T follicular helper cell (primary cell): ENCODE data around the gene SERINC5.
"Not testable (repeated sequence)": the region's sequence is repeated elsewhere in the genome, so short reads cannot be mapped to it uniquely, and the experiment has no call there.

Experiments
- DNase-seq: peaks from one replicate; pipeline ENCODE4 v3.0.0-alpha.2; 2020; ENCODE audit warnings: low read depth
- total RNA-seq, 2 experiments: gene quantifications; one replicate each; lab custom pipeline; 2026; lab: John Stamatoyannopoulos, UW

Gene SERINC5
- total RNA-seq, result 68.0 to 229 reads per million in 2 experiments

DNA sequence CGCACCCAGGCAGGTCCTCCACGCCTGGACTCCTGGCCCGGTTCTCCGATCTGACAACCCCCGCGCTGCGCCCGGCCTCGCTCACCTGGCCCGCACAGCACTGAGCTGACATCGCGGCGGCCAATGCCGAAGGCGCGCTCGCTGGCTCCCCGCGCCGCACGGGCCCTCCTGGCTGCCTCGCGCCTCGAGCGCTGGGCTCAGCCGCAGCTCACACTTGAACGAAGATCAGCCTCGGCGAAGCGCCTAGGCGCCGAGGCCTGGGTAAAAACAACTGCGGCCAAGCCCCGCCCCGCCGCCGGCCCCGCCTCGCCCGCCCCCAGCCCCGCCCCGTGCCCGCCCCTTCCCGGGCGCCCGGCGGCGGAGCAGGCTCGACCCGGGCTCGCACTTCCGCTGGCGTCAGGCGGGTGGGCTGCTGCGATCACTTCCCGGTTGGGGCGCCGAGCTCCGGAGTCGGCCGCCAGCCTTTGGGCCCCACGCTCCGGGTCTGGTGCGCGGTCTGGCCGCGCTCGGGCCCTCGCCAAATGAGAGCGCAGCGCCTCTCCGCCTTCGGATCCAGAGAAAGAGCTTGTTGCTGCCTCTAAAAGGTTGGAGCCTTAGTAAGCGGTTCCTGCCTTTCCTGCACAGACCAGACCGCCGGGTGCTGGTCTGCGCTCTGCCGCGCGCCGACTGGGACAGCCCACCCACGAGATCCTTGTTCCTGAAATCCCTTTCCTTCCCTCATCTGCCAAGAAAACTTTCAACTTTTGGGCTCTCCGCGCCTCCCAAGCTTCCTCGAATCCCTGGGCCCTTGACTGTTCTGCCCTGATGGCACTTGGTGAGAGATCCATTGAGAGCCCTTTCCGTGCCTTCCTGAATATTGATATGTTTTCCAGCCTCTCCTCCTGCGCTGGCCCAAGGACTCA lies at the start of gene SERINC5:
Gene SERINC5 (minus strand): TSS at position 238 of the 902 bp plus-strand sequence. CDS start 126 bp downstream, at position 112.
- DNase-seq, result peak; percentile 80

DNA sequence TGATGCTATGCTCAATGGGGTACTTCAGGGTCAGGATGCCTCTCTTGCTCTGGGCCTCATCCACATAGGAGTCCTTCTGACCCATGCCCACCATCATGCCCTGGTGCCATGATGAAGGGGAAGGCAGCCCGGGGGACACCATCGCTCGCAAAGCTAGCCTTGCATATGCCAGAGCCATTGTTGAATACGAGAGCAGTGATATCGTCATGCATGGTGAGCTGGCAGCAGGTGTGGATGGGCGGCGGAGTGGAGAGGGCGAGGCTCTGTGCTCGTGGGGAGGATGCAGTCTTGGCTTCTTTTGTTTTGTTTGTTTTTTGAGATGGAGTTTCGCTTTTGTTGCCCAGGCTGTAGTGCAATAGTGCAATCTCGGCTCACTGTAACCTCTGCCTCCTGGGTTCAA lies 46.8 kb upstream of the SERINC5 start:
- DNase-seq, result no peak

DNA sequence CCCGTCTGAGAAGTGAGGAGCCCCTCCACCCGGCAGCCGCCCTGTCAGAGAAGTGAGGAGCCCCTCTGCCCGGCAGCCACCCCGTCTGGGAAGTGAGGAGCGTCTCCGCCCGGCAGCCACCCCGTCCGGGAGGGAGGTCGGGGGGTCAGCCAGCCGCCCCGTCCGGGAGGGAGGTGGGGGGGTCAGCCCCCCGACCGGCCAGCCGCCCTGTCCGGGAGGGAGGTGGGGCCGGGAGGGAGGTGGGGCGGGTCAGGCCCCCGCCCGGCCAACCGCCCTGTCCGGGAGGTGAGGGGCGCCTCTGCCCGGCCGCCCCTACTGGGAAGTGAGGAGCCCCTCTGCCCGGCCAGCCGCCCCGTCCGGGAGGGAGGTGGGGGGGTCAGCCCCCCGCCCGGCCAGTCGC lies 45.5 kb upstream of the SERINC5 start:
- DNase-seq, result not testable (repeated sequence)

DNA sequence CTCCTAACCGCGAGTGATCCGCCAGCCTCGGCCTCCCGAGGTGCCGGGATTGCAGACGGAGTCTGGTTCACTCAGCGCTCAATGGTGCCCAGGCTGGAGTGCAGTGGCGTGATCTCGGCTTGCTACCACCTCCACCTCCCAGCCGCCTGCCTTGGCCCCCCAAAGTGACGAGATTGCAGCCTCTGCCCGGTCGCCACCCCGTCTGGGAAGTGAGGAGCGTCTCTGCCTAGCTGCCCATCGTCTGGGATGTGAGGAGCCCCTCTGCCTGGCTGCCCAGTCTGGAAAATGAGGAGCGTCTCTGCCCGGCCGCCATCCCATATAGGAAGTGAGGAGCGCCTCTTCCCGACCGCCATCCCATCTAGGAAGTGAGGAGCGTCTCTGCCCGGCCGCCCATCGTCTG lies 44.9 kb upstream of the SERINC5 start:
- DNase-seq, result not testable (repeated sequence)

DNA sequence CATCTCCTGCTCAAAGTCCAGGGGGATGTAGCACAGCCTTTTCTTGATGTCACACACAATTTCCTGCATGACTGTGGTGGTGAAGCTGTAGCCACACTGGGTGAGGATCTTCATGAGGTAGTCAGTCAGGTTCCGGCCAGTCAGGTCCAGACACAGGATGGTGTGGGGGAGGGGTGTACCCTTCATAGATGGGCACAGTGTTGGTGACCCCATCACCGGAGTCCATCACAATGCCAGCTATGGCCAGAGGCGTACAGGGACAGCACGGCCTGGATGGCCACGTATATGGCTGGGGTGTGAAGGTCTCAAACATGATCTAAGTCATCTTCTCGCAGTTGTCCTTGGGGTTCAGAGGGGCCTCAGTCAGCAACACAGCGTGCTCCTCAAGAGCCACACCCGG lies 44.3 kb upstream of the SERINC5 start:
- no peak for DNase-seq

DNA sequence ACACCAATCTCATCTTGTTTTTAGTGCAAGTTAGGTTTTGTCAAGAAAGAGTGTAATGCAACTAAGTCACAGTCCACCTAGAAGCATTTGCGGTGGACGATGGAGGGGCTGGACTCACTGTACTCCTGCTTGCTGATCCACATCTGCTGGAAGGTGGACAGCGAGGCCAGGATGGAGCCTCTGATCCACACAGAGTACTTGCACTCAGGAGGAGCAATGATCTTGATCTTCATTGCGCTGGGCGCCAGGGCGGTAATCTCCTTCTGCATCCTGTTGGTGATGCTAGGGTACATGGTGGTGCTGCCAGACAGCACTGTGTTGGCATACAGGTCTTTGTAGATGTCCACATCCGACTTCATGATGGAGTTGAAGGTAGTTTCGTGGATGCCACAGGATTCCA lies 43.8 kb upstream of the SERINC5 start:
- no peak for DNase-seq

DNA sequence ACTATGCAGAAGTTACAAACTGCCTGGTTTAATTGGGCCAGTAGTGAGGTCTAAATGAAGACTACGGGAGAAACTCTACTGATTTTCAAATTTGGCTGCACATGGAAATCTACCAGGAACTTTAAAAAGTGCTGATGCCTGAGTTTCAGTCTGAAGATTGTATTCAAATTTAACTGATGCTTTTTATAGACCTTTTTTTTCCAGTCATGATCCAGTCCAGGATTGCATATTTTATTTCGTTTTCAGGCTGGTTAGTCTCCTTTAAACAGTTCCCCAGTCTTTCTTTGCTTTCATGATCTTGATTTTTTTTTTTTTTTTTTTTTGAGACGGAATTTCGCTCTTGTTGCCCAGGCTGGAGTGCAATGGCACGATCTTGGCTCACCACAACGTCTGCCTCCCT lies 40.3 kb upstream of the SERINC5 start:
- no peak for DNase-seq

DNA sequence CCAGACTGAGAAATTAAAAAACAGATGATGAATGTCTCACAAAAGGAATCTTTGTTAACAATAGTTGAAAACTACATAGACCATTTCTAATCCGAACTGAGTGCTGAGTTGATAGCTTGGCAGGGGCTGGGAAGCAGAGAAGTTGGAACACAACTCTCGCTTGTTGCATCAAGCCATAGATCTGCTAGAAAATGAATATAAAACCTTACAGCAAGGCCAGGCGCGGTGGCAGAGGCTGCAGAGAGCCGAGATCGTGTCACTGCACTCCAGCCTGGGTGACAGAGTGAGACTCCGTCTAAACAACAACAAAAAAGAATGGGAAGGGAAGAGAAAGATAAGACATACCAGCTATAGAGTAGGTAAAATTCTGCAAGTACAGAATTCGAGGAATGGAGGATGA lies 35.9 kb upstream of the SERINC5 start:
- no peak for DNase-seq

DNA sequence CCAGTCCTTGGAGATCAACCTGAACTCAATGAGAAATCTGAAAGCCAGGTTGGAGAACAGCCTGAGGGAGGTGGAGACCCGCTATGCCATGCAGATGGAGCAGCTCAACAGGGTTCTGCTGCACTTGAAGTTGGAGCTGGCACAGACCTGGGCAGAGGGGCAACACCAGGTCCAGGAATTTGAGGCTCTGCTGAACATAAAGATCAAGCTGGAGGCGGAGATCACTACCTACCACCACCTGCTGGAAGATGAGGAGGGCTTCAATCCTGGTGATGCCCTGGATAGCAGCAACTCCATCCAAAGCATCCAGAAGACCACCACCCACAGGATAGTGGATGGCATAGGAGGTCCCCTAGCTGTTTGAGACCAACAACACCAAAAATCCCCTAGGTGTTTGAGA lies 33.5 kb upstream of the SERINC5 start:
- DNase-seq, result no peak

DNA sequence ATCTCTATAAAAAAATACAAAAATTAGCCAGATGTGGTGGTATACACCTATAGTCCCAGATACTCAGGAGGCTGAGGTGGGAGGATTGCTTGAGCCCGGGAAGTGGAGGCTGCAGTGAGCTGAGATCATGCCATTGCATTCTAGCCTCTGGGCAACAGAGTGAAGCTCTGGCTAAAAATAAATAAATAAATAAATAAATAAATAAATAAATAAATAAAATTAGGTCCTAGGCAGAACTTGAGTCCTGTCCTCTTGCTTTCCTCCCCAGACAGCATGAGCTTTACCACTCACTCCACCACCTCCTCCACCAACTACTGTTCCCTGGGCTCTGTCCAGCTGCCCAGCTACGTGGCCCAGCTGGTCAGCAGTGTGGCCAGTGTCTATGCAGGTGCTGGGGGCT lies 32.3 kb upstream of the SERINC5 start:
- DNase-seq, result no peak

DNA sequence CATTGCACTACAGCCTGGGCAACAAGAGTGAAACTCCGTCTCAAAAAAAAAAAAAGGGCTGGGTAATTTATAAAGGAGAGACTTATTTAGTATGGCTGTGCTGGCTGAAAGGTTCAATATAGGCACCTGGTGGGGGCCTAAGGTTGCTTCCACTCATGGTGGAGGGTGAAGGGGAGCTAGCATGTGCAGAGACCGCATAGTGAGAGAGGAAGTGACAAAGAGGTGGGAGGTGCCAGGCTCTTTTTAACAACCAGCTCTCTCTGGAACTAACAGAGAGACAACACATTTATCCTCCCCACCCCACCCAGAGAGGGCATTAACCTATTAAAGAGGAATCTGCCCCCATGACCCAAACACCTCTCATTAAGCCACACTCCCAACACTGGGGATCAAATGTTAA lies 28.9 kb upstream of the SERINC5 start:
- DNase-seq, result no peak

DNA sequence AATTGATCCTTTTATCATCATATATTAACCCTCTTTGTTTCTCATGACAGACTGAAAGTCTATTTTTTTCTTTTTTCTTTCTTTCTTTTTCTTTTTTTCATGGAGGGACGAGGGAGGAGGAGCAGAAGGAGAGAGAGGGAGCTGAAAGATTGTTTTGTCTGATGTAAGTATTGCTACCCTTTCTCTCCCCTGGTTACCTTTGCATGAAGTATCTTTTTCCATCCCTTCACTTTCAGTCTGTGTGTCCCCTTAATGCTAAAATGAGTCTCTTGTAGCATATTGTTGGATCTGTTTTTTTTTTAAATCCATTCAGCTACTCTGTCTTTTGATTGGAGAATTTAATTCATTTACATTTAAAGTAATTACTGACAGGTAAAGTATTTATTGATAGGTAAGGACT lies 27.5 kb upstream of the SERINC5 start:
- no peak for DNase-seq

DNA sequence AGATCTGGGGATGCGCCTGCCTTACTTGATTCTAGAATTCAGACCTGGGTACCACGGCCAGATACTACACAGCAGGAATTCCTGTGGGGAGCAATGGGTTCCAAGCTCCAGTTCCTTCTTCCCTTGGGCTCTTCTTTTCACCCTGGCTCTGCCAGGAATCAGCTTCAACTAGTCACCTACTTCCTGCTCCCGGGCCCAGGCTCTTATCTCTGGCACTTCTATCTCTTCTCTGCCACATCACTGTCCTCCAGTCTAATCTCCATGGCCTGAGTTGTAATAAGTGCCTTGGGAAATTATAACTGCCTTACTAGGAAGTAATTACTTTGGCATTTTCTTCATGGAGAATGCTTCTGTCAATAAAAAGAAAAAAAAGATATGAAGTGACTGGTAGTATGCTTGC lies 26.2 kb upstream of the SERINC5 start:
- DNase-seq, result no peak

DNA sequence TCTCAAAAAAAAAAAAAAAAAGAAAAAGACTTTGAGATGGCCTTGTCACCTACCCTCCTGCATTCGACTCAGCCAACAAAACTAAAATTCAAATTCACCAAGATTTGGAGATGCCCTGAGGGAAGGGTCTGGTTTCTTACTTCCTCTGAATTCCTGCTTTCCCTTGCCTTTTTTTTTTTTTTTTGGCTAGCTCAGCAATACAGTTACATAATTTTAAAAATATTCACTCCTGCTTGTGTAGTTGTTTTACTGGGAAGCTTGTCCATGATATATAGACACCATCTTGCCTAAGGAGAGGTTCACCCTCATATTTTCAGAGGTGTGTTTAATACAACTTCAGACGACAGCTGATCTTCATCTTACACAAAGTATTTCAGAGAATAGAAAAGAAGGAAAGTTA lies 21.3 kb upstream of the SERINC5 start:
- DNase-seq, result no peak

DNA sequence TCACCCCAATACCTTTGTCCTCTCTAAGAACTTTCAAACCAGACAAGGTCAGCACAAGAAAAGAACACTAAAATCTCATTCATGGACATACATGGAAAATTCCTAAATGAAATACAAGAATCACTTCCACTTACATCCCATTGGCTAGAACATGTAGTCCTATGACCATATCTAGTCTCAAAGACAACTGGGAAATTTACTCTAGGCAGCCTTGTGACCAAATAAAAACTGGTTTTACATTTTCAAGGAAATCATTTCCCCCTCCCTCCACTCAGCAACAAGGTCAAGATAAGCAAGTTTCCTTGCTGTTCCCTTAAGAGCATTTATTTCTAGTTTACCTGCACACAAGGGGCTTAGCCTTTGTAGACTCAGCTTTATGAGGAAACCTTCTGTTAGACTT lies 20.3 kb upstream of the SERINC5 start:
- DNase-seq, result no peak

DNA sequence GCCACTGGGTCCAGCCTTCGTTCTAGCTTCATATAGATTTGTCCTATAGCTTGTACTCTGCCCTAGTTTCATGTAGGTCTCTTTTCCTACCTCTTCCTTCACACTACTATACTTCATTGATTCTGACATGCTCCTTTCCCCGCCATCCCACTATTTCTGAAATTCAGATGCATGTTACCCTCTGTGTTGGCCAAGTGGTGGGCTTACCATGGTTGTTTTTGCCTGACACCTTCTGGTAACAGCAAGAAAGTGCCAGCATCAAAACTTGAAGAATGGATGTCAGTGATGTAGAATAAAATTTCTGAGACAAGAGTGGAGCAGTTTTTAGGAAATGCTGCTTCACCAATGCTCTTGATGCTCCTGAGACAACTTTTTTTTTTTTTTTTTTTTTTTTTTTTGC lies 19.5 kb upstream of the SERINC5 start:
- no peak for DNase-seq

DNA sequence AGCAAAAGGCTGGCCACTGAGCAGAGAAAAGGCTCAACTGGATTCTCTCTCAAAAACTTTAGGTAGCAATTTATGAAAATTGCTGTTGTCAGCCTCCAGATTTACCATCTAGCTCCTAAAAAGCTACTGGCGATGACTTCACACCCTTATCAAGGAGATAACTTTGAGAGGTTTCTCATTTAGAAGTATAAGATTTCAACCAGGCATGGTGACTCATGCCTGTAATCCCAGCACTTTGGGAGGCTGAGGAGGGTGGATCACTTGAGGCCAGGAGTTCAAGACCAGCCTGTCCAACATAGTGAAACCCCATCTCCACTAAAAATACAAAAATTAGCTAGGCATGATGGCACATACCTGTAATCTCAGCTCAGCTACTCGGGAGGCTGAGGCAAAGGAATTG lies 14.7 kb upstream of the SERINC5 start:
- DNase-seq, result not testable (repeated sequence)

DNA sequence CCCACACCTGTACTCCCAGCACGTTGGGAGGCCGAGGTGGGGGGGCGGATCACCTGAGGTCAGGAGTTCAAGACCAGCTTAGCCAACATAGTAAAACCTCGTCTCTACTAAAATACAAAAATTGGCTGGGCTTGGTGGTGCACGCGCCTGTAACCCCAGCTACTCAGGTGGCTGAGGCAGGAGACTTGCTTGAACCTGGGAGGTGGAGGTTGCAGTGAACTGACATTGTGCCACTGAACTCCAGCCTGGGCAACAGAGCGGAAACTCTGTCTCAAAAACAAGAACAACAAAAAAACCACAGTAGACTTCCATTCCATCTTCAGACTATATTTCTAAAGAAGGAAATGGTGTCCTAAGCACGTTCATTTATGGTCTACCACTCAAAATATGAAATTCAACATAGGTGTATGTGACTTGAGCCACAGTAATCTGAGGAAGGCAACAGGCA lies 14.2 kb upstream of the SERINC5 start:
- DNase-seq, result peak; percentile 26

DNA sequence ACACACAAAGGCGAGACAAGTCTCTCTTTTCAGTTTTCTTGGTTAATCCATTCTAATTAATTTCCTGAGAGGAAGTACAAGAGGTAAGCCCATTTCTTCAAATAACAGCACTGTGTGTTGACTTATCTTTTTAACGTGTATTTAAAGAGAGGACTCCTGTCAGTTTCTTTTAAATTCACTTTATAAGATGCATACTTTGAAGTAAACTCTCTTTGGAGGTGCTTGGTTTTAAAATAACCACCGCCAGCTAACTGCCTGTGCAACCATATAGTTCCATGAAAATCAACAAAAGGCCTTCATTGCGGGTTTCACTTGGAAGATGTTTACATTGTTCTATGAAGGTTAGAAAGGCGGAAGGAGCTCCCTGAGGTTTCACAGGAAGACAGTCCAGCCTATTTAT lies 13.1 kb upstream of the SERINC5 start:
- no peak for DNase-seq

DNA sequence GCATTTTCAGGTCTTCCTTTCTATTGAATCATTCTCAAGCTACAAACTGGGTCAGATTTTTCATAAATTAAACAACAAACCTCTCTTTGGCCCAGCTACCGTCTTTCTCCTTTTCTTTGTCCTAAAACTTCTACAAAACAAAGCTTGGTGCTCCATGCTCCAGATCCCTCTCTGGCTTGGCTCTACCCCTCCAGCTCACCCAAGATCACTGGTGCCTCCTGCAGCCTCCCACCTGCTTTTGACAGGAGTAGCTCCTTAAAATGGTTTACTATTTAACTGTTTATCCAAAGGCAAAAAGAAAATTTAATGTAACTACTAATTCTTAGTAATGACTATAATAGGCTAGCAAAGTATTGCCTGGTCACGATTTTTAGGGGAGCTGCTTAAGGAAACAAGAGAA lies 10.7 kb upstream of the SERINC5 start:
- no peak for DNase-seq

DNA sequence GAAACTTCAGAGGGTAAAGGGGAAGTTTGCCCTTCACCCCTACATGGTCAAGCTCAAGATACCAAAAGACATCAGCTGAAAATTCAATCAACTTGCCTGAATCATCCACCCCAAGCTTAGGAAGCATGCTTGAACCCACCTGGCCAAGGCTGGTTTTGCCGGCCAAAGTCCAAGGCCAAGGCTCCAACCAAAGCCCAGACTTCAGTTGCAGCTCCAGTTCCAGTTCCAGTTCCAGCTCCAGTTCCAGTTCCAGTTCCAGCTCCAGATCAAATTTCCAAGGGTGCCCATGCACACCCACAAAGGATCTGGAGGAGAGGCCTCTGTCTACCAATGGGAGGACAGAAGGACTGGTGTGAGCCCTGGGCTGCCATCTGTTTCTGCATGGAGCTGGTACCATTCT lies 4.6 kb upstream of the SERINC5 start:
- DNase-seq, result no peak

DNA sequence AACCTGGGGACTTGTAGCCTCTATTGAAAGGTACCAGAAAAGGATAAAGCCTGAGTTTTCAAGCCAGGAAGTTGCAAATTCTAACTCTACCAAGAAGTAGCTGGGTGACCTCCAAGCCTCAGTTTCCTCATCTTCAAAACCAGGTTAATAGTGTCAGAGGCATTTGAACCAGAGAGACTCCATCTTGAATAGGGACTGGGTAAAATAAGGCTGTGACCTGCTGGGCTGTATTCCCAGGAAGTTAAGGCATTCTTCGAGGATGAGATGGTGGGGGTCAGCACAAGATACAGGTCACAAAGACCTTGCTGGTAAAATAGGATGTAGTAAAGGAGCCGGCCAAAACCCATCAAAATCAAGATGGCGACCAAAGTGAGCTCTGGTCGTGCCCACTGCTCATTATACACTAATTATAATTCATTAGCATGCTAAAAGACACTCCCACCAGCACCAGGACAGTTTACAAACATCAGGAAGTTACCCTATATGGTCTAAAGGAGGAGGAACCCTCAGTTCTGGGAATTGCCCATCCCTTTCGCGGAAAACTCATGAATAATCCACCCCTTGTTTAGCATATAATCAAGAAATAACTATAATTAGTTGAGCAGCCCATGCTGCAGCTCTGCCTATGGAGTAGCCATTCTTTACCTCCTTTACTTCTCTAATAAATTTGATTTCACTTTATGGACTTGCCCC lies 3.8 kb upstream of the SERINC5 start:
- no peak for DNase-seq

DNA sequence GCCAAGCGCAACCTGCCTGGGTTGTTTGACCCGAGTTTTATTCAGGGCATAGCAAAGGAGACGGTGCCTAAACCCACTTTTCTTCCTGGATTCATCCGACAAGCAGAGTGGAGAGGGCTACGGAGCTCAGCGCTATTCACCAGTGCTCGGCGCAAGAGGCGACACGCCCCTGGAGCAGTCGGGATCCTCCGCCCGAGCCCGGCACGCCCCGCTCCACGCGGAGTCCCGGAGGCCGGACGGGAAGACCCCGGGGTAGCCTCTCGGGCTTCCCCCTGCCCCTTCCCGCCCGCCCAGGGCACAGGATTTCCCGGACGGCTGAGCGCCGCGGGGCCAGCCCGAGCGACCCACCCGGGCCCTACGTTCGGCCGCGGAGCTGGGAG lies 427 bp downstream of the SERINC5 start:
- no peak for DNase-seq
